Epithelial cell of esophagus (primary cell): ENCODE results near the gene ALAD.

Experiments used
- DNase-seq: peaks from one replicate; pipeline ENCODE4 v3.0.0; 2010; ENCODE audit warnings: low read depth
- H3K4me3 ChIP-seq: 2 replicates; pipeline ENCODE4 v1.5.1; 2011; ENCODE audit warnings: mild to moderate bottlenecking, low read length, control low read depth
- TF ChIP-seq, protein P1 (sequence below): IDR thresholded peaks from 2 replicates; pipeline ENCODE4 v1.5.1; 2011; ENCODE audit warnings: low read depth, mild to moderate bottlenecking, low read length, control low read depth, inconsistent platforms; ENCODE audit not compliant: insufficient read depth; ENCODE audit errors: missing control alignments

The ALAD gene

GRCh38 chr9:113360242-113360842, 40.7 kb downstream of the ALAD start:
- TF ChIP-seq, protein P1, sequence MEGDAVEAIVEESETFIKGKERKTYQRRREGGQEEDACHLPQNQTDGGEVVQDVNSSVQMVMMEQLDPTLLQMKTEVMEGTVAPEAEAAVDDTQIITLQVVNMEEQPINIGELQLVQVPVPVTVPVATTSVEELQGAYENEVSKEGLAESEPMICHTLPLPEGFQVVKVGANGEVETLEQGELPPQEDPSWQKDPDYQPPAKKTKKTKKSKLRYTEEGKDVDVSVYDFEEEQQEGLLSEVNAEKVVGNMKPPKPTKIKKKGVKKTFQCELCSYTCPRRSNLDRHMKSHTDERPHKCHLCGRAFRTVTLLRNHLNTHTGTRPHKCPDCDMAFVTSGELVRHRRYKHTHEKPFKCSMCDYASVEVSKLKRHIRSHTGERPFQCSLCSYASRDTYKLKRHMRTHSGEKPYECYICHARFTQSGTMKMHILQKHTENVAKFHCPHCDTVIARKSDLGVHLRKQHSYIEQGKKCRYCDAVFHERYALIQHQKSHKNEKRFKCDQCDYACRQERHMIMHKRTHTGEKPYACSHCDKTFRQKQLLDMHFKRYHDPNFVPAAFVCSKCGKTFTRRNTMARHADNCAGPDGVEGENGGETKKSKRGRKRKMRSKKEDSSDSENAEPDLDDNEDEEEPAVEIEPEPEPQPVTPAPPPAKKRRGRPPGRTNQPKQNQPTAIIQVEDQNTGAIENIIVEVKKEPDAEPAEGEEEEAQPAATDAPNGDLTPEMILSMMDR = no peak
- no peak for DNase-seq
- no peak overlapping the region for H3K4me3 ChIP-seq

- DNase-seq = no peak
- H3K4me3 ChIP-seq = no peak overlapping the region
- TF ChIP-seq, protein P1 = no peak
Measured at GRCh38 chr9:113359385-113359784, 41.7 kb downstream of the ALAD start.

GRCh38 chr9:113356686-113357292, 44.3 kb downstream of the ALAD start:
- TF ChIP-seq, protein P1 = no peak
- H3K4me3 ChIP-seq = no peak overlapping the region
- DNase-seq = no peak

- TF ChIP-seq, protein P1 = no peak
- no peak for DNase-seq
- H3K4me3 ChIP-seq = no peak overlapping the region
Measured at GRCh38 chr9:113355040-113355596, 46.0 kb downstream of the ALAD start.

GRCh38 chr9:113352411-113352810, 48.7 kb downstream of the ALAD start:
- peak; percentile 73 for DNase-seq
- no peak overlapping the region for H3K4me3 ChIP-seq
- TF ChIP-seq, protein P1 = no peak

DNA sequence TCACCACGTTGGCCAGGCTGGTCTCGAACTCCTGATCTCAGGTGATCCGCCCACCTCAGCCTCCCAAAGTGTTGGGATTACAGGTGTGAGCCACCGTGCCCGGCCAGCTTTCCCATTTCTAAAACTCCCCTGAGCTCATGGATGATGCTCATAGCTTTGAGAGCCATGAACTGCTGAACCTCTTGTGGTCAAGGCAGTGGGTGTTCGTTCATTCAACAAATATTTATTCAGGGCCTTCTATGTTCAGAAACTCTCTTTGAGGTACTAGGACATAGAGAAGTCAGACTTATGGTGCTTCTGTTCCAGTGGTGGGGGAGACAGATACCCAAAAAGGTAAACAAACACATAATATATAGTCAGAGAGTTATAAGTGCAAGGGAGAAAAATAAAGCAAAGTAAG, 49.1 kb downstream of the ALAD start:
- TF ChIP-seq, protein P1 = no peak
- no peak for DNase-seq
- no peak overlapping the region for H3K4me3 ChIP-seq
